NCI-H82 treated with DMSO at 0.1 percent for 48 hours (cell line): ENCODE measurements around the gene MUC13.

Experiments used
- DNase-seq: peaks from one replicate; lab custom pipeline; 2025; ENCODE audit not compliant: unreplicated experiment; lab: John Stamatoyannopoulos, UW

MUC13 gene

DNA sequence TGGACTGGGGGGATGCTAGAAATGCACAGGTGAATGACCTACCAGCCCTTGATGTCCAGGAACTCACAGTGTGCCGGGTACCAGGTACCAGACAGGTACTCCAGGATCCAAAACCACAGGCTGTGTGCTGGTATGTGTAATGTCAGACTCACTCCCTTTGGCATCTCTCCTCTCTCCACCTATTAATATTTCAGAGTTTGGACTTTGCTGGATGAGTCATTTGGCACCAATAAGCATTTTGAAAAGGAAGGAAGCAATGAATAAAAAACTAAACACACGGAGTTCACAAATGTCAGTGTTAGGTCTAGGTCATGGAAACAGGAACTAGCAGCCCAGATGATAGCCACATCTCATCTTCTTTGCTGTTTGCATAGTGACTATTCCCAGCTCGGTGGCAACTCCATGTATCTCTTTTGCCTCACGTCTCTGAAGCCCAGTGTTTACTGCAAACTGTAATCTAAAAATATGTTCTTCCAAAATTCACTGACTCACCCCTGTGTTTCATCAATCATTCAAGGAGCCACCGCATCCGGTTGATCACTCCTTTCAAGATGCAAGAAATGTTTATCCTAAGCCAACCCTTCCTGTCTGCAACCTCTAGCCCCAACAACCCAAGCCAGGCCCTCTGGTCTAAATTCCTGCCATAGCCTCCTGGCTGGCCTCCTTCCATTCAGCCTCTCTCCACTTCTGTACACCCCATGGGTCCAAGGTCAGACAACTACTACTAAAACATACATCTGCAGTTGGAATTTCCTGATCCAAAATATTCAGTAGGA lies 55.8 kb downstream of the MUC13 start:
- DNase-seq, result no peak

DNA sequence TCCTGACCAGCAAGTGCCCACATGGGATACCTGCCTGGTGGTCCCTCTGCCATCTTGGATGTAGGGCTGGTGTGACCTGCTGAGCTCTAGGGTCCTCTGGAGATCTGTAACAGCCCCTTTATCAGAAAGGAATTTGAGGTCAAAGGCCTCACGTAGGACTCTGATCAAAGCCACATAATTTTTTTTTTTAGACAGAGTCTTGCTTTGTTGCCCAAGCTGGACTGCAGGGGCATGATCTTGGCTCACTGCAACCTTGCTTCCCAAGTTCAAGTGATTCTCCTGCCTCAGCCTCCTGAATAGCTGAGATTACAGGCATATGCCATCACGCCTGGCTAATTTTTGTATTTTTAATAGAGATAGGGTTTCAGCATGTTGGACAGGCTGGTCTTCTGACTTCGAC lies 56.9 kb downstream of the MUC13 start:
- DNase-seq, result no peak

DNA sequence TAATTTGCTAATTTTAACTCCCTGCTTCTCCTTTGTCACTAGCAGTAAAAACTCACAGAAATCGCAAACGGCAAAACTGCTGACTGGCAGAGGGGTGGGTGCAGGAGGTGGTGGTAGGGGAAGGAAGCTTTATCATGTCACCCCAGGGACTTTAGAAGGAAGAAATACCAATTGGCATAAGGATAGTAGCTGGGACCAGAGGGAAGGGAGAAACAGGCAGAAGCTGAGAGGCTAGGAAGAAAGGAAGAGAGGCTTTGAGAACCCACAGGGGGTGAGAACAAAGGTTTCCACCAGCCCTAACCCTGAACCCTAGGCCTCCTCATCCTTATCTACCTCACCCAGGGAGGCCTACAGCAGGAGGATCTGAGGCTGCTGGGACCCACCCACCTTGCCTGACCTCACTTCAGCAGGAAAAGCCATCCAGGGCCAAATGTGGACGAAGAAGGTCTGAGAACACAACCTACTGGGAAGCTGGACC lies 58.1 kb downstream of the MUC13 start:
- DNase-seq, result no peak

DNA sequence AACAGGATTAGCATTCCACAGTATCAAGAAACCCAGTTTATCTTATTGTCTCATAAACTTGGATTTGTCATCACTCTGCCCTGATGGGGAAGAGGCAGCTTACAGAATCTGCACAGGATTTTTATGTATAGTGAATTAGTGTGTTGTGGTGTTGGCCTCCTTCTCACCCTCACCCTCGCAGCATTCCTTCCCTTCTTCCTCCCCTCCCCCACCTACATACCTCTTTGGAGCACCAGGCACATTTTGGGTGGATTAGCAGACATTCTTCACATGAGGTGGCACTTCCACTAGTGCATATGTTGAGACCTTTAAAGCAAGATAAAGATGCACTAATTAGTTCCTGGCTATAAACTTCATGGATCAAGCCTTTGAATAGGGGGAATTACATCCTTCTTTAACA lies 61.3 kb downstream of the MUC13 start:
- no peak for DNase-seq

DNA sequence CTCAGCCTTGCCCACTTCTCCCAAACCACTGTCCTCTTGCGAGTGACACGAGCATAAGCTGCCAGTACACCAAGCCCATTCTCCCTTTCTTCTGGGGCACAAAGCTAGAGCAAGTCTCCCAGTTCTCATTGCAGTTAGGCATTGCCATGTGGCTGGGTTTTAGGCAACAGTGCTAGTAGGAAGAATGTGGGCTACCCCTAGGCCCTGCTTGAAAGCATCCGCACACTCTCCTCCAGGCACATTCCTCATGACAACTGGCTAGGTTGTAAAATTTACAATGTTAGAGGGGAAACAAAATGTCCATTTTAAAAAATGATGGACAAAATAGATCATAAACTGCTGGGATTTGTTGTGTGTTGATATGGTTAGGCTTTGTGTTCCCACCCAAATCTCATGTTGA lies 67.0 kb downstream of the MUC13 start:
- DNase-seq, result no peak

DNA sequence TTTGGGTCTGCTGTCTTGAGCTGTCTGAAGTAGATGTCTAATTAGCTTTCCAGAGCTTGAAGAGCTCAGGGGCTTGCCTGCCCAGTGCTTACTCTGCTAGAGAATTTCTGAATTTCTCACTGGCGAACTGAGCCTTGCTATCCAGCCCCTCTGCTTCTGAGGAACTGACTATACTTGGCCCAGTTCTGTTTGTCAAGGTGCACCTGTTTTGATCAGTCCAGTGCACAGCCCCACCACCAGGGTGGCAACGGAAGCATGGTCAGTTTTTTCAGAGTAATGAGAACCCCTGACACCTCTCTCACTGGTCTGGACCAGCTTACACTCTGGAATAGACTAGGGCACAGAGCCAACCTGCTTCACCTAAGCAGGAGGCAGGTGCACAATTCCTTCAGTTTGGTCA lies 72.5 kb downstream of the MUC13 start:
- DNase-seq, result no peak

DNA sequence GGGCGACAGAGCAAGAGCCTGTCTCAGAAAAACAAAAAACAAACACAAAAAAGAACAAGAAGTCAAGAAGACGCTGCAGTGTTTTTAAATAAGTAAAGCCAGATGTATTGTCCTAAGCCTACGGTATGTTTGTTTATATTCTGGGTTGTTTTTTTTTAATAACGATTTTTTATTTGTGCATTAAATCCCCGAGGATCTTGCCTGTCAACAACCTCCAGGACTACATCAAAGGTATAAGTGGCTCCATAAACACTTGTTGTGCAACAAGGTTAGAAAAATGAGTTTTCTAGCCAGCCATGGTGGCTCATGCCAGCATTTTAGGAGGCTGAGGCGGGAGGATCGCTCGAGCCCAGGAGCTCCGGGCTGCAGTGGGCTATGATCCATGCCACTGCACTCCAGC lies 73.5 kb downstream of the MUC13 start:
- DNase-seq, result no peak

DNA sequence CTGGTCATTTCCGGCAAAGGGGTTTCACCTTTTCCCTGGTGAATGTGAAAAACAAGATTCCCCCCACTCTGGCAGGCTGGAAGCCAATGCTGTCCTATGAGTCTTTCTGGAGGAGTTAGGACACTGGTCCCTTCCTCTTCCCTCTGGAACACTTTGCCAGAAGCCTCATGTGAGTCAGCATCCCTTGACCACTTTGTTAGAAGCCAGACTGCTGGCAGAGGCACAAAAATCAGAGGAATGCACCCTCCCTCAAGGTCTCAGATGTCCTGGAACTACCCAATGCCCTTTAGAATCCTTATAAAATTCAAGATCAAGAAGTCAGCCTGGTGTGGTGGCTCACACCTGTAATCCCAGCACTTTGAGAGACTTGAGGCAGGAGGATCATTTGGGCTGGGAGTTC lies 74.0 kb downstream of the MUC13 start:
- no peak for DNase-seq

DNA sequence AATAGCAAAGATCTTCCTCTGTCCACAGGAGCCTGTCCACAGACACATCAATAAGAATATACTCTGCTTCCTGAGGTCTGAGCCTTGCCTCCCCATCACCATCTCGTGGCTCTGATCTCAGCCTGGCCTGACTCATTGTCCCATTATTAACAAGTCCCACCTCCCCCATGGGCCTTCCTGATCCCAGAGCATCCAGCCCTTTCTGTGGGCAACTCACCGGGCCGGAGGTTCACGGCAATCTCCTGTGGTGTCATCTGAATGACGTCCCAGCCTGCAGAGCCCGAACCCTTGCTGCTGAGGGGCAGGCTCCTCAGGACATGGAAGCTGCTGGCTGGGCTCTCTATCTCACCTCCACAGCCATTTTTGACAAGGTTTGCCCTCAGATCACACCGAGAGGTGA lies 75.5 kb downstream of the MUC13 start:
- DNase-seq, result no peak

DNA sequence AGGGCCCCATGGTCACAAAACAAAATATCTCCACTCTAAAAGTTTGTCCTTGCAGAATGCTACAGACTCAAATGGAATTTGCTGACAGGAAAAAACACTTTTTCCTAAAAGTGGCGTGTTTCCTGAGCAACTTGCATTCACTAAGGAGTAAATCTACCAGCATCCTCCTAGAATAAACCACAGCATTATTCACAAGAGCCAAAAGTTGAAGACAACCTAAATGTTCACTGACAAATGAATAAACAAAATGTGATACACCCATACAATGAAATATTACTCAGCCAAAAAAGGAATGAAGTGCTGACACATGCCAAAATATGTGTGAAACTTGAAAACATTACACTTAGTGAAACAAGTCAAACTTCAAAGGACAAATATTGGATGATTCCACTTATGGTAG lies 76.3 kb downstream of the MUC13 start:
- DNase-seq, result no peak

DNA sequence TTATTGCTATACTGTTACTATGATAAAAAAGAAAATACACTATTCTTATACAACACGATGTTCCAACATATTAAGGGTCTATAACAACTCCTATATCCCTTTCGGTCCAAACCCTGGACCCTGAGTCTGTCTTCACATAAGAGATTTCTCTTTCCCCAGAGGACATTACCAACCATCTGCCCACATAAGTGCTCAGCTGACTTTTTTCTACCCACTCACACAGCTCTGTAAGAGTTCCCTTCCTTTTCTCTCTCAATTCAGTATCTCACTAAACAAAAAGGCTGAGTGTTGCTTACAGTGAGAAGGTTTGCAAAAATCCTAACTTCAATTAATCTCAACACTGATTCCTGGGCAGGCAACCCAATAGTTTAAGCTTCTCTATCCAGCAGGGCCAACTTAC lies 77.9 kb downstream of the MUC13 start:
- DNase-seq, result no peak
